H9 (cell line): ENCODE data around the gene CHD9NB. TPM values are rescaled to one million over a fixed set of nuclear protein-coding genes. Genes with fewer than 3 reads are reported as not detected.

Experiments used
- DNase-seq: peaks from one replicate; pipeline ENCODE4 v3.0.0-alpha.2; 2017
- H2AFZ ChIP-seq: one replicate; pipeline ENCODE4 v1.6.1; 2013; ENCODE audit warnings: mild to moderate bottlenecking, low read length, control low read depth, moderate library complexity
- H2AK5ac ChIP-seq: 2 replicates; pipeline ENCODE4 v1.6.1; 2013; ENCODE audit warnings: low read length, control low read depth, mixed read lengths; ENCODE audit not compliant: insufficient read length
- H2BK120ac ChIP-seq: one replicate; pipeline ENCODE4 v1.6.1; 2013; ENCODE audit warnings: low read depth, mild to moderate bottlenecking, low read length, control low read depth, inconsistent platforms; ENCODE audit not compliant: poor library complexity, severe bottlenecking
- H2BK12ac ChIP-seq: 2 replicates; pipeline ENCODE4 v1.6.1; 2013; ENCODE audit warnings: low read length, control low read depth, mixed read lengths, low read depth; ENCODE audit not compliant: insufficient read length
- H2BK15ac ChIP-seq: 2 replicates; pipeline ENCODE4 v1.6.1; 2013; ENCODE audit warnings: low read depth, low read length, control low read depth
- H2BK20ac ChIP-seq: one replicate; pipeline ENCODE4 v1.6.1; 2013; ENCODE audit warnings: low read depth, mild to moderate bottlenecking, low read length, control low read depth, inconsistent platforms; ENCODE audit not compliant: poor library complexity, severe bottlenecking
- H2BK5ac ChIP-seq: 2 replicates; pipeline ENCODE4 v1.6.1; 2013; ENCODE audit warnings: low read length, control low read depth, mixed read lengths; ENCODE audit not compliant: insufficient read length
- H3K14ac ChIP-seq: 2 replicates; pipeline ENCODE4 v1.6.1; 2013; ENCODE audit warnings: low read length, control low read depth; ENCODE audit not compliant: insufficient read depth
- H3K18ac ChIP-seq: 2 replicates; pipeline ENCODE4 v1.6.1; 2013; ENCODE audit warnings: low read depth, mild to moderate bottlenecking, mixed read lengths, low read length, control low read depth; ENCODE audit not compliant: insufficient read length
- H3K23ac ChIP-seq: 2 replicates; pipeline ENCODE4 v1.6.1; 2013; ENCODE audit warnings: low read length, control low read depth, mixed read lengths, low read depth; ENCODE audit not compliant: insufficient read length
- H3K23me2 ChIP-seq: 2 replicates; pipeline ENCODE4 v1.6.1; 2013; ENCODE audit warnings: low read depth, mild to moderate bottlenecking, mixed read lengths, low read length, control low read depth; ENCODE audit not compliant: insufficient read length, poor library complexity, severe bottlenecking
- H3K27ac ChIP-seq: 2 replicates; pipeline ENCODE4 v1.5.1; 2013; ENCODE audit warnings: low read length, control low read depth, mixed read lengths, low read depth; ENCODE audit not compliant: insufficient read length
- H3K27me3 ChIP-seq: 2 replicates; pipeline ENCODE4 v1.6.1; 2013; ENCODE audit warnings: low read length, control low read depth, inconsistent platforms; ENCODE audit not compliant: insufficient read depth
- H3K4ac ChIP-seq: 2 replicates; pipeline ENCODE4 v1.6.1; 2013; ENCODE audit warnings: low read depth, mild to moderate bottlenecking, control low read depth, inconsistent platforms, low read length, moderate library complexity
- H3K4me1 ChIP-seq: 2 replicates; pipeline ENCODE4 v1.6.1; 2013; ENCODE audit warnings: low read length, control low read depth, inconsistent platforms; ENCODE audit not compliant: insufficient read depth
- H3K4me2 ChIP-seq: 2 replicates; pipeline ENCODE4 v1.6.1; 2013; ENCODE audit warnings: low read length, control low read depth, mixed read lengths; ENCODE audit not compliant: insufficient read length, insufficient read depth
- H3K56ac ChIP-seq: 2 replicates; pipeline ENCODE4 v1.6.1; 2013; ENCODE audit warnings: low read depth, mild to moderate bottlenecking, mixed read lengths, low read length, control low read depth; ENCODE audit not compliant: insufficient read length
- H3K79me1 ChIP-seq: 2 replicates; pipeline ENCODE4 v1.6.1; 2013; ENCODE audit warnings: low read depth, mild to moderate bottlenecking, moderate library complexity, low read length, control low read depth, inconsistent platforms; ENCODE audit not compliant: insufficient read depth, poor library complexity, severe bottlenecking
- H3K79me2 ChIP-seq: 2 replicates; pipeline ENCODE4 v1.6.1; 2013; ENCODE audit warnings: low read length, control low read depth, inconsistent platforms; ENCODE audit not compliant: insufficient read depth
- H3K9ac ChIP-seq: 2 replicates; pipeline ENCODE4 v1.6.1; 2013; ENCODE audit warnings: low read length, control low read depth, mixed read lengths; ENCODE audit not compliant: insufficient read length; ENCODE audit errors: extremely low read depth
- H3K9me3 ChIP-seq: one replicate; pipeline ENCODE4 v1.6.1; 2013; ENCODE audit warnings: low read depth, low read length, inconsistent platforms; ENCODE audit not compliant: control insufficient read depth
- H3T11ph ChIP-seq: one replicate; pipeline ENCODE4 v1.6.1; 2013; ENCODE audit warnings: mild to moderate bottlenecking, low read length, control low read depth, inconsistent platforms
- H4K20me1 ChIP-seq: one replicate; pipeline ENCODE4 v1.6.1; 2013; ENCODE audit not compliant: control insufficient read depth, insufficient read length, insufficient read depth
- H4K5ac ChIP-seq: 2 replicates; pipeline ENCODE4 v1.6.1; 2013; ENCODE audit warnings: low read depth, mild to moderate bottlenecking, mixed read lengths, low read length, control low read depth; ENCODE audit not compliant: insufficient read length
- H4K8ac ChIP-seq: replicated peaks from 2 replicates; pipeline ENCODE4 v1.6.1; 2013; ENCODE audit warnings: low read length, control low read depth, mixed read lengths, low read depth; ENCODE audit not compliant: insufficient read length
- H4K91ac ChIP-seq: 2 replicates; pipeline ENCODE4 v1.6.1; 2013; ENCODE audit warnings: low read depth, mild to moderate bottlenecking, moderate library complexity, mixed read lengths, low read length, control low read depth; ENCODE audit not compliant: insufficient read length
- H3K27ac Mint-ChIP-seq, 3 experiments: 2 replicates in 2 of 3; 3 replicates in 1 of 3; pipeline ENCODE4 v1.8.0; 2020 to 2021; ENCODE audit warnings: mixed read lengths in 3 of 3, mild to moderate bottlenecking in 1 of 3, moderate library complexity in 1 of 3
- H3K27me3 Mint-ChIP-seq: 2 replicates; pipeline ENCODE4 v1.8.0; 2021; ENCODE audit warnings: low read depth, mild to moderate bottlenecking, moderate library complexity, mixed read lengths
- H3K36me3 Mint-ChIP-seq, 3 experiments: 2 replicates in 2 of 3; 3 replicates in 1 of 3; pipeline ENCODE4 v1.8.0; 2020 to 2021; ENCODE audit warnings: low read depth in 3 of 3, mixed read lengths in 3 of 3; ENCODE audit not compliant: insufficient read depth in 1 of 3
- H3K4me1 Mint-ChIP-seq, 2 experiments: 2 replicates each; pipeline ENCODE4 v1.8.0; 2020; ENCODE audit warnings: mixed read lengths in 2 of 2
- H3K4me3 Mint-ChIP-seq, 2 experiments: 2 replicates in 1 of 2; 3 replicates in 1 of 2; pipeline ENCODE4 v1.8.0; 2020 to 2021; ENCODE audit warnings: mild to moderate bottlenecking in 2 of 2, mixed read lengths in 2 of 2, moderate library complexity in 1 of 2
- H3K9me3 Mint-ChIP-seq, 2 experiments: 2 replicates in 1 of 2; 3 replicates in 1 of 2; pipeline ENCODE4 v1.8.0; 2020; ENCODE audit warnings: mild to moderate bottlenecking in 2 of 2, mixed read lengths in 2 of 2, moderate library complexity in 1 of 2
- WGBS: extraction: QIAGEN DNeasy Blood & Tissue Kit; methylation state at CpG from one replicate; pipeline ENCODE4 v1.1.7; 2013; ENCODE audit warnings: missing lambda C conversion rate, low lambda C conversion rate, mixed read lengths; ENCODE audit not compliant: insufficient read length; ENCODE audit errors: extremely low coverage; 5-methylcytosine and 5-hydroxymethylcytosine counted together
- total RNA-seq: library from RNA; stranded (reverse); gene quantifications from 2 replicates; pipeline ENCODE4 v1.2.1, GENCODE V29; 2021
- TF ChIP-seq, protein P1 (sequence below): fragments of 200-600 bp; sonication (generic); conservative IDR thresholded peaks from 3 replicates; pipeline ENCODE4 v1.8.0; 2021; ENCODE audit warnings: antibody characterized with exemption, mild to moderate bottlenecking

CHD9NB gene
- total RNA-seq, 1 experiment from 2014 or later, result 3.3 TPM

DNA sequence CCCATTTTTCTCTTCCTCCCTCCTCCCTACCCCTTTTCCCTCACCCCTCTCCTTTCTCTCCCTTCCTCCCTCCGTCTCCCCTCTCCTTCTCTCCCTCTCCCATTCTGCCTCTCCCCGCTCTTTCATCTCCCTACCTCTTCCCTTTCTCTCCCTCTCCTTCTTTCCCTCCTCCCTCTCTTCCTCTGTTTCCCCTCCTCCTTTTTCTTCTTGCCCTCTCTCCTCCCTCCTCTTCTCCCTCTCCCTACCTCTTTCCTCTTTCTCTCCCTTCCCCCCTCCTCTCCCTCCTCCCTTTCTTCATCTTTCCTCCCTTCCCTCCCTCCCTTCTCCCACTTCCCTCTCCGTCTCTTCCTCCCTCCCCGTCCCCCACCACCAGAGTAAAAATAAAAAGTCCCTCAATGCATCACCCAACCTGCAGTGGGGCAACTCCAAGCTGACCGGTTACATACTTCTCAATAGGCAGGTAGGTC lies 10.4 kb downstream of the CHD9NB start:
- Histone ChIP-seq H3K18ac (peak overlapping the region; percentile 8), H2AFZ (no peak overlapping the region), H3K79me1 (no peaks in the 10 kb centered on the region), H3K23ac (no peak overlapping the region), H3K9me3 (no peaks in the 10 kb centered on the region), H2AK5ac (no peak overlapping the region), H3K14ac (no peak overlapping the region; the same call in 1 of the 2 replicates), H3K56ac (no peak overlapping the region), H3K27ac (peak overlapping the region; percentile 15), H3K4me1 (peaks cover 11% of the 10 kb centered on the region), H3K4ac (no peak overlapping the region), H2BK12ac (no peak overlapping the region), H2BK15ac (no peak overlapping the region), H2BK120ac (no peak overlapping the region), H3K27me3 (no peaks in the 10 kb centered on the region), H4K8ac (no peak overlapping the region), H3K4me2 (peak overlapping the region; percentile 44), H4K20me1 (no peaks in the 10 kb centered on the region), H3K9ac (no peak overlapping the region), H2BK20ac (no peak overlapping the region), H3K79me2 (no peaks in the 10 kb centered on the region), H3T11ph (no peak overlapping the region), H3K23me2 (peaks cover 21% of the 10 kb centered on the region), H4K5ac (no peak overlapping the region), H2BK5ac (no peak overlapping the region), H4K91ac (no peak overlapping the region)
- WGBS, result no CpG with 5 or more reads among the region's 5 CpGs
- Mint-ChIP-seq H3K9me3 (peaks cover 16 to 18% of the 10 kb centered on the region in 2 experiments), H3K27me3 (peaks cover 2% of the 10 kb centered on the region), H3K4me1 (peaks cover 67 to 79% of the 10 kb centered on the region in 2 experiments), H3K27ac (peak overlapping the region; percentile 30 to 99 (median 93)), H3K36me3 (peaks cover 15 to 18% (median 16%) of the 10 kb centered on the region in 3 experiments), H3K4me3 (peak overlapping the region; percentile 76 to 90)
- TF ChIP-seq, protein P1, sequence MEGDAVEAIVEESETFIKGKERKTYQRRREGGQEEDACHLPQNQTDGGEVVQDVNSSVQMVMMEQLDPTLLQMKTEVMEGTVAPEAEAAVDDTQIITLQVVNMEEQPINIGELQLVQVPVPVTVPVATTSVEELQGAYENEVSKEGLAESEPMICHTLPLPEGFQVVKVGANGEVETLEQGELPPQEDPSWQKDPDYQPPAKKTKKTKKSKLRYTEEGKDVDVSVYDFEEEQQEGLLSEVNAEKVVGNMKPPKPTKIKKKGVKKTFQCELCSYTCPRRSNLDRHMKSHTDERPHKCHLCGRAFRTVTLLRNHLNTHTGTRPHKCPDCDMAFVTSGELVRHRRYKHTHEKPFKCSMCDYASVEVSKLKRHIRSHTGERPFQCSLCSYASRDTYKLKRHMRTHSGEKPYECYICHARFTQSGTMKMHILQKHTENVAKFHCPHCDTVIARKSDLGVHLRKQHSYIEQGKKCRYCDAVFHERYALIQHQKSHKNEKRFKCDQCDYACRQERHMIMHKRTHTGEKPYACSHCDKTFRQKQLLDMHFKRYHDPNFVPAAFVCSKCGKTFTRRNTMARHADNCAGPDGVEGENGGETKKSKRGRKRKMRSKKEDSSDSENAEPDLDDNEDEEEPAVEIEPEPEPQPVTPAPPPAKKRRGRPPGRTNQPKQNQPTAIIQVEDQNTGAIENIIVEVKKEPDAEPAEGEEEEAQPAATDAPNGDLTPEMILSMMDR, result no peak
- no peak for DNase-seq
